GM23338 (cell line): Measurements from ENCODE around the gene HS1BP3. TPM values are rescaled to one million over a fixed set of nuclear protein-coding genes. Genes with fewer than 3 reads are reported as not detected.

ENCODE experiments used
- ATAC-seq: fragments of 200-7000 bp; cut with Tn5 transposase; 3 replicates; pipeline ENCODE4 v1.9.1; 2020
- DNase-seq: peaks from one replicate; pipeline ENCODE4 v3.0.0-alpha.2; 2015; ENCODE audit warnings: low spot score
- H2AFZ ChIP-seq: fragments of 200-600 bp; sonication (generic); 2 replicates; pipeline ENCODE4 v1.8.0; 2016; ENCODE audit warnings: antibody characterized with exemption, mild to moderate bottlenecking, moderate library complexity
- H3F3A ChIP-seq: fragments of 200-600 bp; sonication (generic); replicated peaks from 2 replicates; pipeline ENCODE4 v1.8.0; 2017; ENCODE audit warnings: antibody characterized with exemption, mixed run types, low read depth
- H3K27ac ChIP-seq: fragments of 200-600 bp; sonication (generic); 2 replicates; pipeline ENCODE4 v1.6.1; 2016; ENCODE audit warnings: low read depth
- H3K27me3 ChIP-seq: fragments of 200-600 bp; sonication (generic); 2 replicates; pipeline ENCODE4 v1.8.0; 2016; ENCODE audit warnings: mild to moderate bottlenecking, mixed run types, moderate library complexity; ENCODE audit not compliant: insufficient read depth
- H3K36me3 ChIP-seq: fragments of 200-600 bp; sonication (generic); 2 replicates; pipeline ENCODE4 v1.8.0; 2016; ENCODE audit warnings: mild to moderate bottlenecking; ENCODE audit not compliant: insufficient read depth
- H3K4me1 ChIP-seq: fragments of 200-600 bp; sonication (generic); 2 replicates; pipeline ENCODE4 v1.8.0; 2016; ENCODE audit warnings: mild to moderate bottlenecking, moderate library complexity; ENCODE audit not compliant: insufficient read depth
- H3K4me2 ChIP-seq: fragments of 200-600 bp; sonication (generic); 2 replicates; pipeline ENCODE4 v1.7.1; 2017; ENCODE audit warnings: mixed run types
- H3K4me3 ChIP-seq: fragments of 200-600 bp; sonication (generic); 2 replicates; pipeline ENCODE4 v1.6.1; 2016; ENCODE audit warnings: mixed run types
- H3K79me2 ChIP-seq: fragments of 200-600 bp; sonication (generic); replicated peaks from 2 replicates; pipeline ENCODE4 v1.8.0; 2017; ENCODE audit warnings: mild to moderate bottlenecking; ENCODE audit not compliant: insufficient read depth
- H3K9me2 ChIP-seq: fragments of 200-600 bp; sonication (generic); 2 replicates; pipeline ENCODE4 v1.8.0; 2017; ENCODE audit not compliant: insufficient read depth
- H4K20me1 ChIP-seq: fragments of 200-600 bp; sonication (generic); replicated peaks from 2 replicates; pipeline ENCODE4 v1.8.0; 2017; ENCODE audit warnings: mild to moderate bottlenecking; ENCODE audit not compliant: insufficient read depth
- H3K27ac Mint-ChIP-seq: 2 replicates; pipeline ENCODE4 v1.8.0; 2020; ENCODE audit warnings: inconsistent platforms, mild to moderate bottlenecking, moderate library complexity, mixed read lengths
- H3K27me3 Mint-ChIP-seq: 3 replicates; pipeline ENCODE4 v1.8.0; 2022; ENCODE audit warnings: low read depth, mild to moderate bottlenecking, moderate library complexity, mixed read lengths, inconsistent platforms; ENCODE audit not compliant: insufficient read depth, poor library complexity
- H3K36me3 Mint-ChIP-seq: 3 replicates; pipeline ENCODE4 v1.8.0; 2021; ENCODE audit warnings: low read depth, mild to moderate bottlenecking, inconsistent platforms, moderate library complexity, mixed read lengths
- H3K4me1 Mint-ChIP-seq: 3 replicates; pipeline ENCODE4 v1.8.0; 2020; ENCODE audit warnings: mild to moderate bottlenecking, inconsistent platforms, mixed read lengths
- H3K4me3 Mint-ChIP-seq: 3 replicates; pipeline ENCODE4 v1.8.0; 2021; ENCODE audit warnings: moderate library complexity, mild to moderate bottlenecking, inconsistent platforms, mixed read lengths
- H3K9me3 Mint-ChIP-seq: 3 replicates; pipeline ENCODE4 v1.8.0; 2020; ENCODE audit warnings: moderate library complexity, mild to moderate bottlenecking, inconsistent platforms, mixed read lengths
- CREB1 ChIP-seq: fragments of 250-450 bp; sonication (Bioruptor Pico); IDR thresholded peaks from 2 replicates; pipeline ENCODE4 v1.5.0; 2020; ENCODE audit warnings: low read depth, mild to moderate bottlenecking, moderate library complexity
- CTCF ChIP-seq, 2 experiments: fragments of 200-600 bp in 1 of 2; sonication (generic) in 1 of 2; conservative IDR thresholded peaks; 2 replicates each; pipeline versions ENCODE4 v1.5.1 to v1.6.1; 2016 to 2017; ENCODE audit warnings: antibody characterized with exemption in 2 of 2, low read depth in 2 of 2, mild to moderate bottlenecking in 2 of 2, moderate library complexity in 1 of 2
- EZH2 ChIP-seq: fragments of 200-600 bp; sonication (generic); IDR thresholded peaks from one replicate; pipeline ENCODE4 v1.8.0; 2017; ENCODE audit warnings: antibody characterized with exemption, mild to moderate bottlenecking, low read depth; ENCODE audit not compliant: unreplicated experiment
- EZH2phosphoT487 ChIP-seq: fragments of 200-600 bp; sonication (generic); IDR thresholded peaks from one replicate; pipeline ENCODE4 v1.8.1; 2018; ENCODE audit warnings: antibody characterized with exemption; ENCODE audit not compliant: unreplicated experiment
- JUNB ChIP-seq: IDR thresholded peaks from one replicate; pipeline ENCODE4 v1.6.1; 2016; ENCODE audit warnings: antibody characterized with exemption; ENCODE audit not compliant: unreplicated experiment
- NANOG ChIP-seq: IDR thresholded peaks from 2 replicates; pipeline ENCODE4 v1.6.1; 2016; ENCODE audit warnings: antibody characterized with exemption, borderline replicate concordance
- POLR2AphosphoS5 ChIP-seq: IDR thresholded peaks from 2 replicates; pipeline ENCODE4 v1.6.1; 2016; ENCODE audit warnings: antibody characterized with exemption, low read depth
- STAT1 ChIP-seq: IDR thresholded peaks from one replicate; pipeline ENCODE4 v1.6.1; 2016; ENCODE audit warnings: antibody characterized with exemption; ENCODE audit not compliant: unreplicated experiment
- ZNF114 ChIP-seq: fragments of 250-450 bp; sonication (Bioruptor Pico); IDR thresholded peaks from 2 replicates; pipeline ENCODE4 v1.5.0; 2020; ENCODE audit warnings: mild to moderate bottlenecking, moderate library complexity
- ZNF331 ChIP-seq: fragments of 250-450 bp; sonication (Bioruptor Pico); IDR thresholded peaks from 2 replicates; pipeline ENCODE4 v1.5.0; 2020; ENCODE audit warnings: low read depth, mild to moderate bottlenecking, moderate library complexity
- ZNF462 ChIP-seq: fragments of 250-450 bp; sonication (Bioruptor Pico); IDR thresholded peaks from 2 replicates; pipeline ENCODE4 v1.5.0; 2020; ENCODE audit warnings: mild to moderate bottlenecking, moderate library complexity
- polyA plus RNA-seq: library from polyadenylated mRNA; unstranded; fragments of >200 nt; fragmentation: Nextera tagmentation; extraction: Ambion mirVana; gene quantifications from 2 replicates; pipeline ENCODE4 v1.2.1, GENCODE V29; 2016
- total RNA-seq: library from RNA; depleted of rRNA; stranded (reverse); fragments of >200 nt; shearing (Covaris generic); gene quantifications from 2 replicates; pipeline ENCODE4 v1.2.3, GENCODE V29; 2014
- TF ChIP-seq, protein P1 (sequence below): IDR thresholded peaks from 2 replicates; pipeline ENCODE4 v1.6.1; 2016; ENCODE audit warnings: antibody characterized with exemption
- TF ChIP-seq, protein P2 (sequence below): IDR thresholded peaks from one replicate; pipeline ENCODE4 v1.6.1; 2018; ENCODE audit warnings: antibody characterized with exemption; ENCODE audit not compliant: unreplicated experiment

The HS1BP3 gene
- total and polyA plus RNA-seq, 2 experiments from 2014 or later = 7.2 to 15.0 TPM

DNA sequence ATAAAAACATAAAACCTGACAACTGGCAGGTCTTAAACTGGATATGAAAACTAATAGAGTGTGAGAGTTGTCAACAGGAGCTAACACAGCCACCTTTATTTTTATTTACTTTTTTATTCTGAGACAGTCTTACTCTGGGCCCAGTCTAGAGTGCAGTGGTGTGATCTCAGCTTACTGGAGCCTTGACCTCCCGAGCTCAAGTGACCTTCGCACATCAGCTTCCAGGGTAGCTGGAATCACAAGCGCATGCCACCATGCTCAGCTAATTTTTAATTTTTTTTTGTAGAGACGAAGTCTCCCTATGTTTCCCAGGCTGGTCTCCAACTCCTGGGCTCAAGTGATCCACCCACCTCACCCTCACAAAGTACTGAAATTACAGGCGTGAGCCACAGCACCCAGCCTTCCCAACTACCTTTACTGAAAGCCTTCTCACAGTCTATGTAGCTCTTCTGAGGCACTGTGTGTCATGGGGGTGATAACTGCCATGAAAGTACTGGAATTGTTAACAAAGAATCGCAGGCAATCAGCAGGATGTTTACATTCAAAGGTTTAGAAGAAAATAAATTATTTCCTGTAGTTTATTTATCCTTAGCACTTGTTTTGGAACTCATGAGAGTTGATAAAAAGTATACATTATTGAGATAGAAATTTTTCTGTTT, 40.3 kb upstream of the HS1BP3 start:
- H3K9me2 ChIP-seq = no peaks in the 10 kb centered on the region
- H3K27ac ChIP-seq = no peak overlapping the region
- DNase-seq (no peak), ATAC-seq (no peak)
- H3K9me3 Mint-ChIP-seq = no peaks in the 10 kb centered on the region
- H3K27me3 Mint-ChIP-seq = no peaks in the 10 kb centered on the region
- no peak overlapping the region for H2AFZ ChIP-seq
- no peaks in the 10 kb centered on the region for H3K79me2 ChIP-seq
- no peak for TF ChIP-seq NANOG
- no peak for TF ChIP-seq ZNF114
- TF ChIP-seq ZNF331 (CRISPR knock-in tag) = no peak
- no peak for TF ChIP-seq CREB1 (CRISPR knock-in tag)
- TF ChIP-seq, protein P1, sequence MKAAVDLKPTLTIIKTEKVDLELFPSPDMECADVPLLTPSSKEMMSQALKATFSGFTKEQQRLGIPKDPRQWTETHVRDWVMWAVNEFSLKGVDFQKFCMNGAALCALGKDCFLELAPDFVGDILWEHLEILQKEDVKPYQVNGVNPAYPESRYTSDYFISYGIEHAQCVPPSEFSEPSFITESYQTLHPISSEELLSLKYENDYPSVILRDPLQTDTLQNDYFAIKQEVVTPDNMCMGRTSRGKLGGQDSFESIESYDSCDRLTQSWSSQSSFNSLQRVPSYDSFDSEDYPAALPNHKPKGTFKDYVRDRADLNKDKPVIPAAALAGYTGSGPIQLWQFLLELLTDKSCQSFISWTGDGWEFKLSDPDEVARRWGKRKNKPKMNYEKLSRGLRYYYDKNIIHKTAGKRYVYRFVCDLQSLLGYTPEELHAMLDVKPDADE = no peak
- no peak for TF ChIP-seq ZNF462 (CRISPR knock-in tag)
- no peak for TF ChIP-seq EZH2
- no peak for TF ChIP-seq POLR2AphosphoS5
- no peak for TF ChIP-seq JUNB
- TF ChIP-seq EZH2phosphoT487 = no peak
- TF ChIP-seq, protein P2, sequence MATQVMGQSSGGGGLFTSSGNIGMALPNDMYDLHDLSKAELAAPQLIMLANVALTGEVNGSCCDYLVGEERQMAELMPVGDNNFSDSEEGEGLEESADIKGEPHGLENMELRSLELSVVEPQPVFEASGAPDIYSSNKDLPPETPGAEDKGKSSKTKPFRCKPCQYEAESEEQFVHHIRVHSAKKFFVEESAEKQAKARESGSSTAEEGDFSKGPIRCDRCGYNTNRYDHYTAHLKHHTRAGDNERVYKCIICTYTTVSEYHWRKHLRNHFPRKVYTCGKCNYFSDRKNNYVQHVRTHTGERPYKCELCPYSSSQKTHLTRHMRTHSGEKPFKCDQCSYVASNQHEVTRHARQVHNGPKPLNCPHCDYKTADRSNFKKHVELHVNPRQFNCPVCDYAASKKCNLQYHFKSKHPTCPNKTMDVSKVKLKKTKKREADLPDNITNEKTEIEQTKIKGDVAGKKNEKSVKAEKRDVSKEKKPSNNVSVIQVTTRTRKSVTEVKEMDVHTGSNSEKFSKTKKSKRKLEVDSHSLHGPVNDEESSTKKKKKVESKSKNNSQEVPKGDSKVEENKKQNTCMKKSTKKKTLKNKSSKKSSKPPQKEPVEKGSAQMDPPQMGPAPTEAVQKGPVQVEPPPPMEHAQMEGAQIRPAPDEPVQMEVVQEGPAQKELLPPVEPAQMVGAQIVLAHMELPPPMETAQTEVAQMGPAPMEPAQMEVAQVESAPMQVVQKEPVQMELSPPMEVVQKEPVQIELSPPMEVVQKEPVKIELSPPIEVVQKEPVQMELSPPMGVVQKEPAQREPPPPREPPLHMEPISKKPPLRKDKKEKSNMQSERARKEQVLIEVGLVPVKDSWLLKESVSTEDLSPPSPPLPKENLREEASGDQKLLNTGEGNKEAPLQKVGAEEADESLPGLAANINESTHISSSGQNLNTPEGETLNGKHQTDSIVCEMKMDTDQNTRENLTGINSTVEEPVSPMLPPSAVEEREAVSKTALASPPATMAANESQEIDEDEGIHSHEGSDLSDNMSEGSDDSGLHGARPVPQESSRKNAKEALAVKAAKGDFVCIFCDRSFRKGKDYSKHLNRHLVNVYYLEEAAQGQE = no peak
- no peak for TF ChIP-seq STAT1
- TF ChIP-seq CTCF (conservative IDR thresholded peaks at IDR 0.05; ENCODE audit: low read depth in 2 of 2) = no peak
- peaks cover 12% of the 10 kb centered on the region; the same call in 2 of the 3 replicates for H3K36me3 Mint-ChIP-seq
- H3K4me2 ChIP-seq = no peak overlapping the region
- no peak overlapping the region for H3K27ac Mint-ChIP-seq
- H3K27me3 ChIP-seq = no peaks in the 10 kb centered on the region
- no peaks in the 10 kb centered on the region for H3K4me1 ChIP-seq
- no peaks in the 10 kb centered on the region; the same call in 1 of the 2 replicates for H3K36me3 ChIP-seq
- no peaks in the 10 kb centered on the region for H3F3A ChIP-seq
- no peak overlapping the region for H3K4me3 ChIP-seq
- no peaks in the 10 kb centered on the region; the same call in 1 of the 2 replicates for H4K20me1 ChIP-seq
- H3K4me3 Mint-ChIP-seq = no peak overlapping the region
- no peaks in the 10 kb centered on the region for H3K4me1 Mint-ChIP-seq
